Measurements from ENCODE around the gene SFXN4. TPM values are rescaled to one million over a fixed set of nuclear protein-coding genes. Genes with fewer than 3 reads are reported as not detected.

SFXN4 gene
- polyA plus RNA-seq, 2 of the 4 experiments (the other 2 are of a cell fraction): 39.3 to 66.0 TPM

DNA sequence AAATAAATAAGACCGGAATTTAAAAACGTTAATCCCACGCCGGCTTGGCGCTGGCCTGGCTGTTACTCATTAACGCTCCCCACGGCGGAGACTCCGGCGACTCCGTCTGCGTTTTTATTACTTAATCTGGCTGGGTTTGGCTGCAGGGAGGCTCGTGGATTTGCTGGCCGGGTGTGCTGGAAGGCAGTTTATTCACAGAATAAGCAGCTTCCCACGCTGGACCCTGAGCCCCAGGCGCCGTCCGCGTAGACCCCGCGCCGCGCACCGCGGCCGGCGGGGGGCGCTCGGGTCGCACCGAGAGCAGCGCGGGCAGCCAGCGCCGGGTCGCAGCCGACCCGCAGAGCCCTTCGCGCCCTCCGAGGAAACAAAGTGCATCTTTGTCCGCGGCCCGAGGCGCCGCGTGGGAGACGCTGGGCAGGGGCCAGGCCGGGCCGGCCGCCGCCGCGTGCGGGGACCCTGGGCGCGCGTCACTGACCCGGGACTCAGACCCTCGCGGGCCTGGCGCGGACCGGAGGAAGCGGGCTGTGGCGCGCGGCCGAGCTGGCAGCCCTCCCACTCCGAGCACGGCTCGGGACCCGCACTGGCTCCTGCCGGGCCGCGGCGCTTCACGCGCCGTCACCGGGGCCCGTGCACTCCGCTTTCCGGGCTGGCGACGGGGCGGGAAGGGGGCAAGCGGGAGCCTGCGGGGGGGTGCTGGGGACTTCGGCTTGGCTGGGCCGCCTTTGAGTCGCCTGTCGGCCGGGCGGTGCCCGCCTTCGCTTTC lies 41.3 kb upstream of the SFXN4 start (continued):
- TF ChIP-seq, protein P1, sequence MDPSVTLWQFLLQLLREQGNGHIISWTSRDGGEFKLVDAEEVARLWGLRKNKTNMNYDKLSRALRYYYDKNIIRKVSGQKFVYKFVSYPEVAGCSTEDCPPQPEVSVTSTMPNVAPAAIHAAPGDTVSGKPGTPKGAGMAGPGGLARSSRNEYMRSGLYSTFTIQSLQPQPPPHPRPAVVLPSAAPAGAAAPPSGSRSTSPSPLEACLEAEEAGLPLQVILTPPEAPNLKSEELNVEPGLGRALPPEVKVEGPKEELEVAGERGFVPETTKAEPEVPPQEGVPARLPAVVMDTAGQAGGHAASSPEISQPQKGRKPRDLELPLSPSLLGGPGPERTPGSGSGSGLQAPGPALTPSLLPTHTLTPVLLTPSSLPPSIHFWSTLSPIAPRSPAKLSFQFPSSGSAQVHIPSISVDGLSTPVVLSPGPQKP (IDR thresholded peaks at IDR 0.05; ENCODE audit: low read depth, low read length): no peak
- TF ChIP-seq HEYL (CRISPR knock-in tag; IDR thresholded peaks at IDR 0.05): no peak
- no peak for TF ChIP-seq RFX5 (IDR thresholded peaks at IDR 0.05)
- peak; percentile 80 for TF ChIP-seq PHF8 (IDR thresholded peaks at IDR 0.05; ENCODE audit: borderline replicate concordance, low read depth)
- no peak for TF ChIP-seq CHD2 (IDR thresholded peaks at IDR 0.05; ENCODE audit: low read length, partially characterized antibody)
- TF ChIP-seq POLR2A (IDR thresholded peaks at IDR 0.05; ENCODE audit: low read length): peak; percentile 38; the same call in 1 of the 2 replicates
- no peak for TF ChIP-seq RARB (CRISPR knock-in tag; IDR thresholded peaks at IDR 0.05)
- peak; percentile 67 to 98; a peak in 4 of 5 replicates for TF ChIP-seq RAD21 (conservative IDR thresholded peaks at IDR 0.05 in 1 of 2, IDR thresholded peaks at IDR 0.05 in 1 of 2)
- TF ChIP-seq, protein P2, sequence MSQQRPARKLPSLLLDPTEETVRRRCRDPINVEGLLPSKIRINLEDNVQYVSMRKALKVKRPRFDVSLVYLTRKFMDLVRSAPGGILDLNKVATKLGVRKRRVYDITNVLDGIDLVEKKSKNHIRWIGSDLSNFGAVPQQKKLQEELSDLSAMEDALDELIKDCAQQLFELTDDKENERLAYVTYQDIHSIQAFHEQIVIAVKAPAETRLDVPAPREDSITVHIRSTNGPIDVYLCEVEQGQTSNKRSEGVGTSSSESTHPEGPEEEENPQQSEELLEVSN (IDR thresholded peaks at IDR 0.05; ENCODE audit: borderline replicate concordance, low read depth): no peak
- TF ChIP-seq ZC3H11A (IDR thresholded peaks at IDR 0.05): no peak

DNA sequence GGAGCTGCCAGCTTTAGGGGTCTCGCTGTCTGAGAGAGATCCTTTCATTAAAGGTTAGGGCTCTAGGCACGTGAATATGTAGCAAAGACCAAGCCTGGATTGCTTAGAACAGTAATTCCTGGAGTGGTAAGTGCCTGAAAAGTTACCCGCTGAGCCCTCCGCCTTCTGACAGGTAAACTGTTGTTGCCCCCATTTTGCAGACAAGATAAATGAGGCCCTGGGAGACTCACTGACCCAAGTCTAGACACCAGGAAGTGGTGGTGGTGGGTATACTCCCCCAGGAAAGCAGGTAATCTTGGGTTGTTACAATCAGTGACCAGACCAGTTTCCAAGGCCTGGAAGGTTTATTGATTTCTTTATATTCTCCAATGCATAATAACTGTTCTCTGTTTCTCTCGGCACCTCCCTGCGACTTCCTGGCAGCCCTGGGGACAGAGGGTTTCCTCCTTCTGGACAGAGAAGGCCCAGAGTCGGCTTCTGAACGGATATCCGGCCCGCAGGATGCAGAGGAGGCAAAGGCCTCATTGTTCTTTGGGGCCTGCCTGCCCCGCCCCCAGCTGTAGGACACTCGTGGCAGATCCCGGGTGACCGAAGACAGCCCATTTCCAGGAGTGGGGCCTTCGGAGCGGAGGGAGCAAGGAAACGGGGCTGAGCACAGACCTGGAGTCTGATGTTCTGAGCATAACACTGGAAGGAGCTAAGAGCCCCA lies 40.5 kb upstream of the SFXN4 start:
- Histone ChIP-seq H3K4me1 (peaks cover 28% of the 10 kb centered on the region), H3K27ac (peak overlapping the region; percentile 98 to 99), H3K9me3 (no peaks in the 10 kb centered on the region), H3K4me3 (peak overlapping the region; percentile 66), H3K4me2 (peak overlapping the region; percentile 95)
- FAIRE-seq (no peak), DNase-seq (ENCODE audit: low read depth in 1 of 2, low spot score in 1 of 2) (peak; percentile 64 to 69), ATAC-seq (peak; percentile 10 to 31; a peak in 3 of 6 replicates)
- POLR2A ChIA-PET: interaction anchor here (0.5 to 2.1 kb wide), 10 partner anchors 27 to 391 kb away, joined by 3 to 9 read pairs (median 7); partner anchors contain the start of genes RGS10 and TIAL1
- CTCF ChIA-PET: interaction anchor here (0.6 to 16.9 kb wide), 84 partner anchors 6 to 470 kb away, joined by 3 to 283 read pairs (median 6); partner anchors contain the start of gene RGS10
- TF ChIP-seq, protein P3, sequence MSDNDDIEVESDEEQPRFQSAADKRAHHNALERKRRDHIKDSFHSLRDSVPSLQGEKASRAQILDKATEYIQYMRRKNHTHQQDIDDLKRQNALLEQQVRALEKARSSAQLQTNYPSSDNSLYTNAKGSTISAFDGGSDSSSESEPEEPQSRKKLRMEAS (IDR thresholded peaks at IDR 0.05): 0 out of 2 replicates have a peak, but pooled peaks have one; percentile 35
- TF ChIP-seq NR3C1 (IDR thresholded peaks at IDR 0.05): no peak
- 40% methylated on average over 17 of the region's 17 CpGs for WGBS (ENCODE audit: missing lambda C conversion rate)

DNA sequence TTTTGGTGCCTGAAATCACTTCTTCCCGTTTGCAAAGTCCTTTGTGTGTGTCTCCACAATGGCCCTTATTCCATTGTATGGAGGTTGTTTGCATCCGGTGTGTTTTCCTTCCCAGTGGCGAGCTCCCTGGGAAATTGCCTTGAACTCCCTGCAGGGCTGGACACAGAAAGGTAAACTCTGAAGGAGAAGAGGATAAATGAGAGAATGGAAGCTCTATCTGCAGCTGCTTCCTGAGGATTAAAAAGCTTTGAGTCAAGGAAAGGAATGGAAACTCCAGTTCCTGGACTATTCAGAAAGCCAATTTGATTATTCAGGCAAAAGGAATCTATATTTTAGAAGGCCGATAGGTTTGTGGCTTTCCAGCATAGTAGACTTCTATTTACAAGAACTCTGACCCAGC lies 37.5 kb upstream of the SFXN4 start:
- Histone ChIP-seq H3K4me2 (no peak overlapping the region), H3K4me1 (peaks cover 6% of the 10 kb centered on the region), H3K27ac (no peak overlapping the region), H3K4me3 (no peak overlapping the region), H3K9me3 (no peaks in the 10 kb centered on the region)
- CTCF ChIA-PET: interaction anchor here (0.9 to 16.9 kb wide), 8 partner anchors 8 to 340 kb away, joined by 3 to 283 read pairs (median 56); no protein-coding TSS in a partner anchor
- ATAC-seq: no peak
- TF ChIP-seq, protein P4, sequence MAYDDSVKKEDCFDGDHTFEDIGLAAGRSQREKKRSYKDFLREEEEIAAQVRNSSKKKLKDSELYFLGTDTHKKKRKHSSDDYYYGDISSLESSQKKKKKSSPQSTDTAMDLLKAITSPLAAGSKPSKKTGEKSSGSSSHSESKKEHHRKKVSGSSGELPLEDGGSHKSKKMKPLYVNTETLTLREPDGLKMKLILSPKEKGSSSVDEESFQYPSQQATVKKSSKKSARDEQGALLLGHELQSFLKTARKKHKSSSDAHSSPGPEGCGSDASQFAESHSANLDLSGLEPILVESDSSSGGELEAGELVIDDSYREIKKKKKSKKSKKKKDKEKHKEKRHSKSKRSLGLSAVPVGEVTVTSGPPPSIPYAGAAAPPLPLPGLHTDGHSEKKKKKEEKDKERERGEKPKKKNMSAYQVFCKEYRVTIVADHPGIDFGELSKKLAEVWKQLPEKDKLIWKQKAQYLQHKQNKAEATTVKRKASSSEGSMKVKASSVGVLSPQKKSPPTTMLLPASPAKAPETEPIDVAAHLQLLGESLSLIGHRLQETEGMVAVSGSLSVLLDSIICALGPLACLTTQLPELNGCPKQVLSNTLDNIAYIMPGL (CRISPR knock-in tag; IDR thresholded peaks at IDR 0.05; ENCODE audit: borderline replicate concordance): no peak
- TF ChIP-seq BHLHE40 (IDR thresholded peaks at IDR 0.05; ENCODE audit: low read depth, low read length) (no peak), TFCP2L1 (CRISPR knock-in tag; IDR thresholded peaks at IDR 0.05) (no peak), TP53 (CRISPR knock-in tag; IDR thresholded peaks at IDR 0.05) (no peak), CBX2 (IDR thresholded peaks at IDR 0.05; ENCODE audit: borderline replicate concordance, low read depth) (no peak), CHD4 (IDR thresholded peaks at IDR 0.05; ENCODE audit: borderline replicate concordance) (no peak), CHD2 (IDR thresholded peaks at IDR 0.05; ENCODE audit: low read length, partially characterized antibody) (no peak), POLR2A (IDR thresholded peaks at IDR 0.05; ENCODE audit: low read length) (no peak)
- TF ChIP-seq, protein P5, sequence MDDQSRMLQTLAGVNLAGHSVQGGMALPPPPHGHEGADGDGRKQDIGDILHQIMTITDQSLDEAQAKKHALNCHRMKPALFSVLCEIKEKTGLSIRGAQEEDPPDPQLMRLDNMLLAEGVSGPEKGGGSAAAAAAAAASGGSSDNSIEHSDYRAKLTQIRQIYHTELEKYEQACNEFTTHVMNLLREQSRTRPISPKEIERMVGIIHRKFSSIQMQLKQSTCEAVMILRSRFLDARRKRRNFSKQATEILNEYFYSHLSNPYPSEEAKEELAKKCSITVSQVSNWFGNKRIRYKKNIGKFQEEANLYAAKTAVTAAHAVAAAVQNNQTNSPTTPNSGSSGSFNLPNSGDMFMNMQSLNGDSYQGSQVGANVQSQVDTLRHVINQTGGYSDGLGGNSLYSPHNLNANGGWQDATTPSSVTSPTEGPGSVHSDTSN (IDR thresholded peaks at IDR 0.05): no peak
- TF ChIP-seq, protein P6, sequence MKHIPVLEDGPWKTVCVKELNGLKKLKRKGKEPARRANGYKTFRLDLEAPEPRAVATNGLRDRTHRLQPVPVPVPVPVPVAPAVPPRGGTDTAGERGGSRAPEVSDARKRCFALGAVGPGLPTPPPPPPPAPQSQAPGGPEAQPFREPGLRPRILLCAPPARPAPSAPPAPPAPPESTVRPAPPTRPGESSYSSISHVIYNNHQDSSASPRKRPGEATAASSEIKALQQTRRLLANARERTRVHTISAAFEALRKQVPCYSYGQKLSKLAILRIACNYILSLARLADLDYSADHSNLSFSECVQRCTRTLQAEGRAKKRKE (CRISPR knock-in tag; IDR thresholded peaks at IDR 0.05; ENCODE audit: low read depth): no peak
- POLR2A ChIA-PET: interaction anchor here (0.5 to 0.9 kb wide), 2 partner anchors 242 to 400 kb away, joined by 3 read pairs; no protein-coding TSS in a partner anchor
- FAIRE-seq: no peak
- WGBS (ENCODE audit: missing lambda C conversion rate): 61% methylated on average over 4 of the region's 4 CpGs
- no peak for DNase-seq (ENCODE audit: low read depth in 1 of 2, low spot score in 1 of 2)
